ENCODE data around the gene CSTPP1. TPM values are rescaled to one million over a fixed set of nuclear protein-coding genes. Genes with fewer than 3 reads are reported as not detected.
A peak's percentile ranks its signal among the peaks of the same experiment; 100 is the strongest.
"Not testable (repeated sequence)": the region's sequence is repeated elsewhere in the genome, so short reads cannot be mapped to it uniquely, and the experiment has no call there.

Gene CSTPP1
- total RNA-seq, 3 donors from 2014 or later: 12.9 to 15.0 (median 14.3) TPM

DNA sequence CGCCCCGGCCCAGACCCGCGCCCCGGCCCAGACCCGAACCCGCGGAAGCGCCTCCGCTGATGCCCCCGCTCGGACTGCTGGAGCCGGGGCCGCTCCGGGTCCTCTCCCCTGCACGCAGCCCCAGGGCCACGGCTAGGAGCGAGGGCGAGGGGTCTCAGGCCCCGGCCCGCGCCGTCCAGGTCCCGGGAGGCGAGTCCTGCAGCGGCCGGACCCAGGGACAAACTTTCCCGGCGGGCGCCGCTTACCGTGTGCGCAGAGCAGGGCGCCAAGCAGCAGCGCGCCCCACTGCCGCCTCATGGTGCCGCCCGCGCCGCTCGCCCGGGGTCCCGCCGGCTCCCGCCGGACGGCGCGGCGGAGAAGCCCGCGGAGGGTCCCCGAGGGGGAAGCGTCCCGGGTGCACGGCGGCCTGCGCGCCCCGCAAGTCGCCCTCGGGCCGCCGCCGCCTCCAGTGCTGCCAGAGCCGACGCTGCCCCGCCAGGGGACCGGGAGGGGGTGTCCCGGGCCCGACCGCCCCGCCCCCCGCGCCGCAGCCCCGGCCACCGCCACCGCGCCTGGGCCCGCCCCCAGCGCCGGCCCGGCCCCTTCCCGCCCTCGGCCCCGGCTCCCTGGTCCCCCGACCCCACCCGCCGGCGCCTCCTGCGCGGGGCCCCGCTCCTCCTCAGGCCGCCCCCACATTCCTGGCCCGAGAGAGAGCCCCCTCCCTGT lies 18.3 kb upstream of the CSTPP1 start, which contains the start of gene LRP4:
Gene LRP4, minus strand, starts transcription at position 468 of the 705 bp plus-strand sequence. Its CDS starts 171 bp downstream, at position 297.
- Mint-ChIP-seq H3K27me3 (ENCODE audit: low read depth) (peaks cover 58% of the 10 kb centered on the region), H3K36me3 (ENCODE audit: insufficient read depth) (no peaks in the 10 kb centered on the region), H3K4me1 (ENCODE audit: low read depth) (peaks cover 25% of the 10 kb centered on the region), H3K9me3 (no peaks in the 10 kb centered on the region), H3K4me3 (peak within 1 kb of the TSS; percentile 77)
- DNase-seq (peak; percentile 21), ATAC-seq (peak; percentile 64 to 76)

GRCh38 chr11:46918788-46919513 lies 17.6 kb upstream of the CSTPP1 start:
- Mint-ChIP-seq H3K27me3 (ENCODE audit: low read depth) (peaks cover 50% of the 10 kb centered on the region), H3K36me3 (ENCODE audit: insufficient read depth) (no peaks in the 10 kb centered on the region), H3K9me3 (no peaks in the 10 kb centered on the region), H3K4me3 (peak overlapping the region; percentile 77), H3K4me1 (ENCODE audit: low read depth) (peaks cover 25% of the 10 kb centered on the region)
- DNase-seq (no peak), ATAC-seq (no peak)

DNA sequence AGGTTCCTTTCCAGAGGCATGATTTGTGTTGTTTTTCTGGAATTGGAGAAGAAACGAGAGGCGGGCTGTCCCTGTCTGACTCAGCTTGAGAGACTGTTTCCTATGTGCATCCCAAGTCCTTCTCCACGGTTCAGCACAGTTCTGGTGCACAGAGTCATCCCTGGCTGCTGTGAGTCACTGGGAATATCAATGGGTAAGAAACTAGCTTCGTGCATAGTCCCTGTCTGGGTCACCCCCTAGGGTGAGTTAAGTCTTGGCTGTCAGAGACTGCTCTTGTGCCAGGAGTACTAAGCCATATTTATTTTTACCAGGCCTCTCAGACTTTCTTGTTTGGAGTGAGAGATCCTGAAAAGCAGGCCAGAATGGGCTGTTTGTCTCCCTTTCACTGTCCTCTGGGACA lies 15.8 kb upstream of the CSTPP1 start:
- Mint-ChIP-seq H3K36me3 (ENCODE audit: insufficient read depth) (no peaks in the 10 kb centered on the region), H3K9me3 (no peaks in the 10 kb centered on the region), H3K4me3 (no peak overlapping the region), H3K27me3 (ENCODE audit: low read depth) (peaks cover 35% of the 10 kb centered on the region), H3K4me1 (ENCODE audit: low read depth) (peaks cover 25% of the 10 kb centered on the region)
- DNase-seq (no peak), ATAC-seq (no peak)

- not testable (repeated sequence) for ATAC-seq; H3K4me3 Mint-ChIP-seq; H3K36me3 Mint-ChIP-seq (ENCODE audit: insufficient read depth); DNase-seq; H3K9me3 Mint-ChIP-seq; H3K4me1 Mint-ChIP-seq (ENCODE audit: low read depth)
- peaks cover 10% of the 10 kb centered on the region for H3K27me3 Mint-ChIP-seq (ENCODE audit: low read depth)
Measured at GRCh38 chr11:46927928-46928327, 8.6 kb upstream of the CSTPP1 start.

DNA sequence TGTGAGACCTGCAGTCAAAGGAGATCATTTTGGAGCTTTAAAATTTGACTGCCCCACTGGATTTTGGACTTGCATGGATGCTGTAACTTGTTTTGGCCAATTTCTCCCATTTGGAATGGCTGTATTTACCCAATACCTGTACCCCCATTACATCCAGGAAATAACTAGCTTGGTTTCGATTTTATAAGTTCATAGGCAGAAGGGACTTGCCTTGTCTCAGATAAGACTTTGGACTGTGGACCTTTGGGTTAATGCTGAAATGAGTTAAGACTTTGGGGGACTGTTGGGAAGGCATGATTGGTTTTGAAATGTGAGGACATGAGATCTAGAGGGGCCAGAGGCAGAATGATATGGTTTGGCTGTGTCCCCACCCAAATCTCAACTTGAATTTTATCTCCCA lies 7.9 kb upstream of the CSTPP1 start:
- not testable (repeated sequence) for H3K36me3 Mint-ChIP-seq (ENCODE audit: insufficient read depth); H3K9me3 Mint-ChIP-seq; DNase-seq; H3K4me3 Mint-ChIP-seq; ATAC-seq; H3K4me1 Mint-ChIP-seq (ENCODE audit: low read depth)
- H3K27me3 Mint-ChIP-seq (ENCODE audit: low read depth): peaks cover 11% of the 10 kb centered on the region

- H3K4me3 Mint-ChIP-seq: no peak overlapping the region
- H3K4me1 Mint-ChIP-seq (ENCODE audit: low read depth): peaks cover 2% of the 10 kb centered on the region
- ATAC-seq: peak; percentile 62 to 72
- no peak for DNase-seq
- H3K9me3 Mint-ChIP-seq: no peaks in the 10 kb centered on the region
- no peaks in the 10 kb centered on the region for H3K36me3 Mint-ChIP-seq (ENCODE audit: insufficient read depth)
- peaks cover 14% of the 10 kb centered on the region for H3K27me3 Mint-ChIP-seq (ENCODE audit: low read depth)
Measured at GRCh38 chr11:46930089-46930488, 6.5 kb upstream of the CSTPP1 start.

GRCh38 chr11:46942172-46942571 lies 5.6 kb downstream of the CSTPP1 start:
- ATAC-seq (no peak), DNase-seq (no peak)
- no peak overlapping the region for H3K4me3 Mint-ChIP-seq
- no peaks in the 10 kb centered on the region for H3K27me3 Mint-ChIP-seq (ENCODE audit: low read depth)
- H3K4me1 Mint-ChIP-seq (ENCODE audit: low read depth): peaks cover 1% of the 10 kb centered on the region
- H3K36me3 Mint-ChIP-seq (ENCODE audit: insufficient read depth): peaks cover 10% of the 10 kb centered on the region
- no peaks in the 10 kb centered on the region for H3K9me3 Mint-ChIP-seq

DNA sequence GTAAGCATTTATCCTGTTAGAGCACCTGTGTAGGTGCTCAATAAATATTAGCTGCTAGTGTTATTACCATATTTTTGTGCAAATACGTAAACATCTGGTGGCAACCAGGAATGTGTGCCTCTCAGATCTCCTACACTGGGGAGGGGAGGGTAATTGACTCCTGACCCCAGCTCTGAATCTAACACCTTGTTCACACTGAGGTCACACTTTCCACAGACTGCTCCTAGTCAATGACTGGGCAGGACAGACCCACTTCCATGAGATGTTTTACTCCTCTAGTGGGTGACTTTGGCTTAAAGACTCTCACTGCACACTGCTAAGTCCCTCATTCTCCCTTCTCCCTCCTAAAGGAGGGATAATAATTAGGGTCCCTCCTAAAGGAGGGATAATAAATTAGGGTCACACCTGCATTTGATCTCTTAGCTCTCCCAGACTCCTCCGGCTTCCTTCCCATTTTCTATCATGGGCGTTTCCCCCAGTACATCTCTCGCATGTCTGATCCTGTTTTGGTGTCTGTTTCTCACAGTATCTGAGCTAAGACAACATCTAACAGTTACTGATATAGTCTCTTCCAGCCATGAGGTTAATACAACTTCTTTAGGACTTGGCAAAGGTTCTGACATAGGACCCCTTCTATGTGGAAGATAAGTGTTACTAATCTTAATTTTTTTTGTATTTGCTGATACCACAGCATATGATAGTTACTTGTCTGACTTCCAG lies 8.0 kb downstream of the CSTPP1 start:
- Mint-ChIP-seq H3K4me3 (no peak overlapping the region), H3K27me3 (ENCODE audit: low read depth) (no peaks in the 10 kb centered on the region), H3K9me3 (no peaks in the 10 kb centered on the region), H3K4me1 (ENCODE audit: low read depth) (no peaks in the 10 kb centered on the region), H3K36me3 (ENCODE audit: insufficient read depth) (peaks cover 13% of the 10 kb centered on the region)
- no peak for ATAC-seq
- no peak for DNase-seq

- no peaks in the 10 kb centered on the region for H3K9me3 Mint-ChIP-seq
- H3K4me3 Mint-ChIP-seq: no peak overlapping the region
- peaks cover 2% of the 10 kb centered on the region for H3K4me1 Mint-ChIP-seq (ENCODE audit: low read depth)
- peaks cover 4% of the 10 kb centered on the region for H3K36me3 Mint-ChIP-seq (ENCODE audit: insufficient read depth)
- no peaks in the 10 kb centered on the region for H3K27me3 Mint-ChIP-seq (ENCODE audit: low read depth)
- no peak for ATAC-seq
- DNase-seq: no peak
Measured at GRCh38 chr11:46947399-46948077, 11.0 kb downstream of the CSTPP1 start.

DNA sequence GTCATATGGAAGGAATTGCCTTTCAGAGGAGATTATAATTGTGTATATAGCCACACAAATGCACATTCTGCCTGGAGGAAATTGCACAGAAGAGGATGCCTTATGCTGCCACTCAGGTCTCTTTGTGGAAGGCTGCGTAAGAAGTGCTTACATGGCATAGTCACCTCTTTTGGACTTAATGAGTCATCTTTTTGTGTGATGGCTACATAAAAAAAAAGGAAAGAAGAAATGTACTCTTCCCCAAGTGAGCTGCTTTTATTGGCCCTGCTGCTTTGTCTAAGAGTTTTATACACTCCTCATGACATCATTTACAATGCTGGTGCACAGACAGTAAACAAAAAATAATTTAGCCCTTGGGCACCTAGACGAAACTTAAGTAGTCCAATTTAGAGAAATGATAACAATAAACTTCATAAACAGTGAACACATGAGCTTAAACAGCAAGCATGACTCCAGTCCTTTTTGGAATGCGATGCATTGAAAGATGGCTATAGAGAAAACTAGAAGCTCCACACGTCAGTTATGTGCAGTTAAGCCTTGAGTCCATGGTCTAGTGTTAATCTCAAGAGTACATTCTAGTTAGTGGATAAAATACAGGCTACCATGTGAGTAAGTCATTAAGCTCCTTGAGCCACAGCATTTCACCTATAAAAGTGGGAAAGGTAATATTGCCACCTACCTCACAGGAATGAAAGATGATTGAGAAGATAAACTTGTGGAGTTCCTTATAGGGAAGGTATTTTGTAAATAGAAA lies 12.0 kb downstream of the CSTPP1 start:
- H3K4me3 Mint-ChIP-seq: no peak overlapping the region
- DNase-seq (no peak), ATAC-seq (no peak)
- H3K4me1 Mint-ChIP-seq (ENCODE audit: low read depth): peaks cover 6% of the 10 kb centered on the region
- no peaks in the 10 kb centered on the region for H3K9me3 Mint-ChIP-seq
- peaks cover 4% of the 10 kb centered on the region for H3K36me3 Mint-ChIP-seq (ENCODE audit: insufficient read depth)
- H3K27me3 Mint-ChIP-seq (ENCODE audit: low read depth): no peaks in the 10 kb centered on the region

- no peaks in the 10 kb centered on the region for H3K9me3 Mint-ChIP-seq
- peaks cover 6% of the 10 kb centered on the region for H3K36me3 Mint-ChIP-seq (ENCODE audit: insufficient read depth)
- peaks cover 6% of the 10 kb centered on the region for H3K4me1 Mint-ChIP-seq (ENCODE audit: low read depth)
- DNase-seq (no peak), ATAC-seq (no peak)
- no peak overlapping the region for H3K4me3 Mint-ChIP-seq
- H3K27me3 Mint-ChIP-seq (ENCODE audit: low read depth): no peaks in the 10 kb centered on the region
Measured at GRCh38 chr11:46949297-46949696, 12.7 kb downstream of the CSTPP1 start.

GRCh38 chr11:46951864-46952263 lies 15.3 kb downstream of the CSTPP1 start:
- no peak overlapping the region for H3K4me3 Mint-ChIP-seq
- no peaks in the 10 kb centered on the region for H3K9me3 Mint-ChIP-seq
- ATAC-seq (no peak), DNase-seq (no peak)
- H3K36me3 Mint-ChIP-seq (ENCODE audit: insufficient read depth): peaks cover 5% of the 10 kb centered on the region
- H3K27me3 Mint-ChIP-seq (ENCODE audit: low read depth): no peaks in the 10 kb centered on the region
- peaks cover 6% of the 10 kb centered on the region for H3K4me1 Mint-ChIP-seq (ENCODE audit: low read depth)

GRCh38 chr11:46952553-46952952 lies 16.0 kb downstream of the CSTPP1 start:
- no peaks in the 10 kb centered on the region for H3K27me3 Mint-ChIP-seq (ENCODE audit: low read depth)
- H3K36me3 Mint-ChIP-seq (ENCODE audit: insufficient read depth): peaks cover 8% of the 10 kb centered on the region
- ATAC-seq: no peak
- DNase-seq: no peak
- no peak overlapping the region for H3K4me3 Mint-ChIP-seq
- no peaks in the 10 kb centered on the region for H3K9me3 Mint-ChIP-seq
- H3K4me1 Mint-ChIP-seq (ENCODE audit: low read depth): peaks cover 6% of the 10 kb centered on the region

Measured in activated T-cell treated with anti-CD3 and anti-CD28 coated beads, Interleukin-2, amount 50 U/mL, for 4 hours (primary cell).